ENCODE data around the gene HOXA7.

GRCh38 chr7:27122077-27122910, 34.2 kb downstream of the HOXA7 start:
- TF ChIP-seq CTCF (IDR thresholded peaks at IDR 0.05) (no peak), POLR2A (IDR thresholded peaks at IDR 0.05) (no peak)
